GM20000 (cell line): ENCODE measurements around the gene DNAJA2.
"Not testable (repeated sequence)": the region's sequence is repeated elsewhere in the genome, so short reads cannot be mapped to it uniquely, and the experiment has no call there.

Source experiments
- DNase-seq: peaks from one replicate; pipeline ENCODE4 v3.0.0; 2012; ENCODE audit warnings: low spot score
- CTCF ChIP-seq: IDR thresholded peaks from 2 replicates; pipeline ENCODE4 v1.5.1; 2012; ENCODE audit warnings: mild to moderate bottlenecking, control low read depth; ENCODE audit errors: extremely low read depth, missing control alignments

Gene DNAJA2

GRCh38 chr16:46954562-46954961 lies 18.9 kb downstream of the DNAJA2 start:
- no peak for TF ChIP-seq CTCF
- no peak for DNase-seq

GRCh38 chr16:46950009-46950408 lies 23.5 kb downstream of the DNAJA2 start:
- TF ChIP-seq CTCF = no peak
- DNase-seq = no peak

GRCh38 chr16:46949241-46949892 lies 24.1 kb downstream of the DNAJA2 start:
- DNase-seq = no peak
- TF ChIP-seq CTCF = no peak

GRCh38 chr16:46948548-46949166 lies 24.8 kb downstream of the DNAJA2 start:
- no peak for TF ChIP-seq CTCF
- DNase-seq = no peak

DNA sequence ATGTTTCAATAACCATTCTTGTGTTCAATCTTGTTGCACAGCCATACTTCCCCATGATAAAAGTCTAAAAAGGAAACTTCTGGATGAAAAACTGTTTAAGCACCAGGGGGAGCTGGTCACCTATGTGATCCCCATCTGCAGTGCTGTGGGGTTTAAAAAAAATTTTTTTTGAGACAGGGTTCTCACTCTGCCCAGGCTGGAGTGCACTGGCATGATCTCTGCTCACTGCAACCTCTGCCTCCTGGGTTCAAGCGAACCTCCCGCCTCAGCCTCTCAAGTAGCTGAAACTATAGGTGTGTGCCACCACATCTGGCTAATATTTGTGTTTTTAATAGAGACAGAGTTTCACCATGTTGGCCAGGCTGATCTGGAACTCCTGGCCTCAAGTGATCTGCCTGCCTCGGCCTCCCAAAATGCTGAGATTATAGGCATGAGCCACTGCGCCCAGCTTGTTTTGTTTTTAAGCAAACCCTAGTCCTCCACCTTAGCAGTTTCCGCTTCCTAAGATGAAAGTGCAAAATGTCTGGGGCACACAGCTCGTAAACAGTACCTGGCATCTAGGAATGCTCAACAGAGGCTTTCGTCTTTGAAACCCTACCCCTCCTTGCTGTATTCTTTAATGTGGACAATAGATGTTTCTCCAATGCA lies 25.4 kb downstream of the DNAJA2 start:
- peak; percentile 33 for TF ChIP-seq CTCF
- peak; percentile 53 for DNase-seq

DNA sequence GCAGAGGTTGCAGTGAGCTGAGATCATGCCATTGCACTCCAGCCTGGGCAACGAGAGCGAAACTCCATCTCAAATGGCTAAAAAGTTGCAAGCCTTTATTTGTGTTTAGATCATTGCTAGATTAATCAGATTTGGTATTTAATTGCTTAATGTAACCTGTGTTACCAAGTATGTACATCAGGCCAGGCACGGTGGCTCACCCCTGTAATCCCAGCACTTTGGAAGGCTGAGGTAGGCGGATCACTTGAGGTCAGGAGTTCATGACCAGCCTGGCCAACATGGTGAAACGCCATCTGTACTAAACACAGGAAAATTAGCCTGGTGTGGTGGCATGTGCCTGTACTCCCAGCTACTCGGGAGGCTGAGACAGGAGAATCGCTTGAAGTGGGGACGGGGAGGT lies 28.8 kb downstream of the DNAJA2 start:
- DNase-seq = not testable (repeated sequence)

DNA sequence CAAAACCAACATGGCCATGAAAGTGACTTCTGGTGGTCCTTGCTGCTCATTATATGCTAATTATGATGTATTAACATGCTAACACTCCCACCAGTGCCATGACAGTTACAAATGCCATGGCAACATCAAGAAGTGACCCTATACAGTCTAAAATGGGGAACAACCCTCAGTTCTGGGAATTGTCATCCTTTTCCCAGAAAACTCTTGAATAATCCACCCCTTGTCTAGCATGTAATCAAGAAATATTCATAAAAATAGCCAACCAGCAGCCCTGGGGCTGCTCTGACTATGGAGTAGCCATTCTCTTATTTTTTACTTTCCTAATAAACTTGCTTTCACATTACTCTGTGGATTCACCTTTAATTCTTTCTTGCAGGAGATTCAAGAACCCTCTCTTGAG lies 35.9 kb downstream of the DNAJA2 start:
- no peak for DNase-seq
- no peak for TF ChIP-seq CTCF
